ENCODE results near the gene ST8SIA4.

DNA sequence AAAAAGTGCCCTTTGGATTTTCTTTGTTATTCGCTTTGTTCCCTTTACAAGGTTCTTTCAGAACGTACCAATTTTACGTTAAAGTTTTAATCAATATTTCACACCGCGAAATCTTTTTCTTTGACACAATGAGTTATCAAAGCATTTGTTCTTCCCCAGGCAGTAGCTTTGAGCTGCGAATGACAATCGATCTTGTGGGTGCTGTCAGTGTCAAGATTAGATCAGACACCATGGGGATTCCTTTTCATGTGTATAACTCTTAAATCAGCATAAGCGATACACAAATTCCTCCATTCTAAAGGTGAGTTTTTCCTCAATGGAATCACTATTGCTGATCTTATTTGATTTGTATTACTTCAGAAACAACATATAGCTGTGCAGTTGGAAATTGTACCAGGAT lies 145.5 kb downstream of the ST8SIA4 start:
- TF ChIP-seq POLR2A (IDR thresholded peaks at IDR 0.05): no peak
- TF ChIP-seq, protein P1, sequence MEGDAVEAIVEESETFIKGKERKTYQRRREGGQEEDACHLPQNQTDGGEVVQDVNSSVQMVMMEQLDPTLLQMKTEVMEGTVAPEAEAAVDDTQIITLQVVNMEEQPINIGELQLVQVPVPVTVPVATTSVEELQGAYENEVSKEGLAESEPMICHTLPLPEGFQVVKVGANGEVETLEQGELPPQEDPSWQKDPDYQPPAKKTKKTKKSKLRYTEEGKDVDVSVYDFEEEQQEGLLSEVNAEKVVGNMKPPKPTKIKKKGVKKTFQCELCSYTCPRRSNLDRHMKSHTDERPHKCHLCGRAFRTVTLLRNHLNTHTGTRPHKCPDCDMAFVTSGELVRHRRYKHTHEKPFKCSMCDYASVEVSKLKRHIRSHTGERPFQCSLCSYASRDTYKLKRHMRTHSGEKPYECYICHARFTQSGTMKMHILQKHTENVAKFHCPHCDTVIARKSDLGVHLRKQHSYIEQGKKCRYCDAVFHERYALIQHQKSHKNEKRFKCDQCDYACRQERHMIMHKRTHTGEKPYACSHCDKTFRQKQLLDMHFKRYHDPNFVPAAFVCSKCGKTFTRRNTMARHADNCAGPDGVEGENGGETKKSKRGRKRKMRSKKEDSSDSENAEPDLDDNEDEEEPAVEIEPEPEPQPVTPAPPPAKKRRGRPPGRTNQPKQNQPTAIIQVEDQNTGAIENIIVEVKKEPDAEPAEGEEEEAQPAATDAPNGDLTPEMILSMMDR (IDR thresholded peaks at IDR 0.05): no peak
